K562 (cell line): Measurements from ENCODE around the gene GSTO2. TPM values are rescaled to one million over a fixed set of nuclear protein-coding genes. Genes with fewer than 3 reads are reported as not detected.

Experiments used
- ATAC-seq: fragments of 200-7000 bp; cut with Tn5 transposase; 3 replicates; pipeline ENCODE4 v1.9.1; 2020; ENCODE audit warnings: moderate library complexity
- BruUV-seq: library from RNA; stranded (reverse); fragments of 400-500 nt; replicated peaks from 2 replicates; lab custom pipeline; 2021; lab: Mats Ljungman, UMichigan
- CTCF ChIA-PET: fragments of 300-600 bp; formaldehyde crosslinking; extraction: SDS; loops from one replicate; lab custom pipeline; 2021; ENCODE audit warnings: low intra/inter-chr PET ratio; lab: Yijun Ruan, JAX
- POLR2A ChIA-PET: fragments of 300-600, 350-650 bp; sonication (Branson Sonifier 250); formaldehyde crosslinking; extraction: SDS; loops from one replicate; lab custom pipeline; 2021; ENCODE audit warnings: antibody characterized with exemption, inconsistent platforms; lab: Yijun Ruan, JAX
- DNase-seq, 4 experiments: peaks; one replicate each; pipeline versions ENCODE4 v3.0.0 to v3.0.0-alpha.2; 2011 to 2018; ENCODE audit warnings: low spot score in 3 of 4, mixed read lengths in 3 of 4; ENCODE audit errors: extremely low read depth in 1 of 4
- FAIRE-seq: peaks from 2 replicates; lab custom pipeline; 2011; peaks lifted over from hg19 to GRCh38; lab: Jason Lieb, UNC
- H2AFZ ChIP-seq: 2 replicates; pipeline ENCODE4 v1.6.0; 2011; ENCODE audit warnings: low read depth, low read length, control low read depth, inconsistent platforms
- H3K27ac ChIP-seq: fragments of 200-600 bp; 3 replicates; pipeline ENCODE4 v1.8.0; 2011; ENCODE audit warnings: low read depth, mild to moderate bottlenecking, control low read depth, inconsistent platforms, low read length, moderate library complexity, mixed read lengths; ENCODE audit errors: extremely low read depth
- H3K27me3 ChIP-seq, 2 experiments: fragments of 300-600 bp in 1 of 2; 2 replicates in 1 of 2; 3 replicates in 1 of 2; pipeline versions ENCODE4 v1.6.0 to v1.8.0; 2011; ENCODE audit warnings: inconsistent platforms in 2 of 2, low read length in 2 of 2, mild to moderate bottlenecking in 1 of 2, mixed read lengths in 1 of 2, moderate library complexity in 1 of 2; ENCODE audit not compliant: control insufficient read depth in 2 of 2, insufficient read depth in 2 of 2
- H3K36me3 ChIP-seq: fragments of 300-600 bp; 3 replicates; pipeline ENCODE4 v1.8.0; 2011; ENCODE audit warnings: mild to moderate bottlenecking, low read length, inconsistent platforms; ENCODE audit not compliant: control insufficient read depth, insufficient read depth
- H3K4me1 ChIP-seq, 2 experiments: fragments of 200-600 bp in 1 of 2; replicated peaks in 1 of 2; 2 replicates in 1 of 2; 3 replicates in 1 of 2; pipeline versions ENCODE4 v1.5.1 to v1.8.0; 2011; ENCODE audit warnings: inconsistent platforms in 2 of 2, low read length in 2 of 2, mild to moderate bottlenecking in 1 of 2, mixed read lengths in 1 of 2, moderate library complexity in 1 of 2; ENCODE audit not compliant: control insufficient read depth in 2 of 2, insufficient read depth in 2 of 2
- H3K4me2 ChIP-seq: 2 replicates; pipeline ENCODE4 v1.6.1; 2011; ENCODE audit warnings: low read length, control low read depth, inconsistent platforms, mixed read lengths; ENCODE audit not compliant: insufficient read depth
- H3K4me3 ChIP-seq: fragments of 200-600 bp; sonication (generic), shearing (Covaris generic); 2 replicates; pipeline ENCODE4 v1.5.1; 2016; ENCODE audit warnings: control low read depth, inconsistent platforms
- H3K79me2 ChIP-seq: fragments of 200-600 bp; 3 replicates; pipeline ENCODE4 v1.8.0; 2011; ENCODE audit warnings: low read length, inconsistent platforms; ENCODE audit not compliant: control insufficient read depth, insufficient read depth
- H3K9ac ChIP-seq, 2 experiments: 2 replicates each; pipeline versions ENCODE4 v1.6.0 to v1.6.1; 2011; ENCODE audit warnings: low read depth in 2 of 2, low read length in 2 of 2, control low read depth in 1 of 2, inconsistent platforms in 1 of 2, mild to moderate bottlenecking in 1 of 2, mixed read lengths in 1 of 2; ENCODE audit not compliant: insufficient read depth in 1 of 2
- H3K9me1 ChIP-seq: one replicate; pipeline ENCODE4 v1.6.0; 2011; ENCODE audit warnings: inconsistent platforms, mild to moderate bottlenecking, low read length, moderate library complexity; ENCODE audit not compliant: control insufficient read depth, insufficient read depth
- H3K9me3 ChIP-seq: replicated peaks from 2 replicates; pipeline ENCODE4 v1.5.1; 2011; ENCODE audit warnings: low read depth, low read length, inconsistent platforms; ENCODE audit not compliant: control insufficient read depth, insufficient read depth
- H4K20me1 ChIP-seq: replicated peaks from 2 replicates; pipeline ENCODE4 v1.6.1; 2011; ENCODE audit warnings: low read length, inconsistent platforms, mixed read lengths; ENCODE audit not compliant: control insufficient read depth, insufficient read depth
- E2F3 ChIP-seq: fragments of 250-450 bp; sonication (Bioruptor Pico); IDR thresholded peaks from 2 replicates; pipeline ENCODE4 v1.4.0; 2020; ENCODE audit warnings: mild to moderate bottlenecking
- EP300 ChIP-seq: IDR thresholded peaks from 2 replicates; pipeline ENCODE4 v1.6.1; 2012; ENCODE audit warnings: low read length, improper control_type of control experiment
- ETV6 ChIP-seq, 3 experiments: fragments of 150-350 bp in 1 of 3; sonication (generic) in 1 of 3; formaldehyde crosslinking in 1 of 3; IDR thresholded peaks; 2 replicates each; pipeline versions ENCODE4 v1.6.1 to v1.8.0; 2014 to 2022; ENCODE audit warnings: borderline replicate concordance in 2 of 3, low read depth in 2 of 3, antibody characterized with exemption in 1 of 3, low read length in 1 of 3, mild to moderate bottlenecking in 1 of 3, missing genetic modification reagents in 1 of 3
- KDM4B ChIP-seq, 2 experiments: fragments of 450-650 bp in 1 of 2; sonication (generic) in 1 of 2; IDR thresholded peaks; 2 replicates each; pipeline ENCODE4 v1.6.1; 2016 to 2017; ENCODE audit warnings: borderline replicate concordance in 2 of 2, antibody characterized with exemption in 1 of 2, low read depth in 1 of 2, mild to moderate bottlenecking in 1 of 2
- SMARCA4 ChIP-seq: fragments of 450-650 bp; IDR thresholded peaks from 2 replicates; pipeline ENCODE4 v1.6.1; 2016
- SMARCC2 ChIP-seq: fragments of 450-650 bp; IDR thresholded peaks from 2 replicates; pipeline ENCODE4 v1.6.1; 2017; ENCODE audit warnings: antibody characterized with exemption, moderate library complexity, mild to moderate bottlenecking, low read depth
- SMARCE1 ChIP-seq: fragments of 450-650 bp; IDR thresholded peaks from 2 replicates; pipeline ENCODE4 v1.7.1; 2016; ENCODE audit warnings: mild to moderate bottlenecking
- WGBS: fragments of 100-300 bp; shearing (Covaris generic); methylation state at CpG from one replicate; pipeline ENCODE4 v1.1.6; 2016; ENCODE audit warnings: low coverage, mixed read lengths; ENCODE audit not compliant: insufficient coverage; ENCODE audit errors: missing lambda C conversion rate; 5-methylcytosine and 5-hydroxymethylcytosine counted together
- in situ Hi-C: fragments of 300-500 bp; cut with MboI; formaldehyde crosslinking; loops from 4 replicates; pipeline ENCODE4 v1.15.0; 2018; ENCODE audit warnings: inconsistent platforms, mixed read lengths
- intact Hi-C: fragments of 100-400 bp; cut with micrococcal nuclease; formaldehyde crosslinking; loops from 2 replicates; pipeline ENCODE4 v1.14.2; 2022
- polyA plus RNA-seq, 8 experiments: library from polyadenylated mRNA; depleted of rRNA in 4 of 8; stranded (reverse) in 5 of 8; unstranded in 3 of 8; fragments of >200 nt; fragmentation: Nextera tagmentation in 2 of 8; fragmentation: Illumina TruSeq in 1 of 8; extraction: Ambion mirVana in 2 of 8; extraction: Trizol in 1 of 8; gene quantifications; 2 replicates each; pipeline versions ENCODE4 v1.2.1 to v1.2.3, GENCODE V29; 2011 to 2014; ENCODE audit warnings: inconsistent platforms in 1 of 8, missing spikeins in 1 of 8
- total RNA-seq, 7 experiments: library from RNA; depleted of rRNA in 6 of 7; stranded (reverse); fragments of >200 nt in 6 of 7; fragmentation: Illumina TruSeq in 2 of 7; extraction: Trizol in 2 of 7; gene quantifications; 2 replicates each; pipeline versions ENCODE4 v1.2.1 to v1.2.3, GENCODE V29; 2011 to 2021; ENCODE audit warnings: low replicate concordance in 1 of 7
- TF ChIP-seq, protein P1 (sequence below): fragments of 450-650 bp; IDR thresholded peaks from 2 replicates; pipeline ENCODE4 v1.6.1; 2016; ENCODE audit warnings: low read depth
- TF ChIP-seq, protein P2 (sequence below): fragments of 450-650 bp; IDR thresholded peaks from 2 replicates; pipeline ENCODE4 v1.6.1; 2017; ENCODE audit warnings: mild to moderate bottlenecking, moderate library complexity
- TF ChIP-seq, protein P3 (sequence below), 2 experiments: fragments of 450-650 bp in 1 of 2; sonication (generic) in 1 of 2; formaldehyde crosslinking in 1 of 2; IDR thresholded peaks in 1 of 2; conservative IDR thresholded peaks in 1 of 2; 2 replicates each; pipeline versions ENCODE4 v1.6.1 to v1.8.1; 2016 to 2023; ENCODE audit warnings: mild to moderate bottlenecking in 2 of 2, moderate library complexity in 2 of 2, inconsistent platforms in 1 of 2, missing genetic modification reagents in 1 of 2

The GSTO2 gene
- total and polyA plus RNA-seq, 9 of the 15 experiments (the other 6 are each of a cell fraction or from before 2014, with no cell fraction given), result 0.18 to 1.8 (median 0.90) TPM

DNA sequence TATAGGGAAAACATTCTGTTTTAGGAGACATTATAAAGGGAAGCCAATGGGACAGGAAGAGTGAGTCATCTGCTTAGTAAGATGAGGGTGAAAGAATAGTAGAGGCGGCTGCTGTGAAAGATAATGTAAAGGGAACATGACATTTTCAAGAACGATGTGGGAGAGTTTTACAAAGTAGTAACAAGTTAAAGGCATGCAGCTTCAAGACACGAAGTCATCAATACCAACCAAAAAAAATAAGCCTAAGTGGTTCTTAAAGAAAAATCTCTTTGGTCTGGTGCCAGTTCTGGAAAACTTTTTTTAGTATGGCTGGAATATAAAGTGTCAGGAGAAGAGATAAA is 8.2 kb upstream of the GSTO2 start:
- Histone ChIP-seq H2AFZ (no peak overlapping the region), H3K79me2 (peaks cover 81% of the 10 kb centered on the region), H3K27me3 (no peaks in the 10 kb centered on the region), H3K36me3 (peaks cover 97% of the 10 kb centered on the region), H3K9ac (0 out of 4 replicates have a peak overlapping the region, but pooled peaks of 1 of the 2 experiments have one; percentile 10), H3K9me3 (no peaks in the 10 kb centered on the region), H3K27ac (peak overlapping the region; percentile 77; the same call in 1 of the 3 replicates), H4K20me1 (no peaks in the 10 kb centered on the region), H3K9me1 (no peaks in the 10 kb centered on the region), H3K4me3 (no peak overlapping the region), H3K4me1 (peaks cover 7 to 26% of the 10 kb centered on the region in 2 experiments; a peak in 3 of 5 replicates), H3K4me2 (peak overlapping the region; percentile 66; the same call in 1 of the 2 replicates)
- intact Hi-C loops, result no loop called here
- 0% methylated on average over 3 of the region's 3 CpGs for WGBS
- DNase-seq (peak in 2 of 4 experiments; percentile 48 to 61), FAIRE-seq (peak; percentile 15), ATAC-seq (peak; percentile 79)
- BruUV-seq, result no TSS peak
- in situ Hi-C loops, result no loop called here
- POLR2A ChIA-PET, result no interaction called here
- CTCF ChIA-PET, result no interaction called here
- TF ChIP-seq EP300 (peak; percentile 54; the same call in 1 of the 2 replicates), SMARCA4 (peak; percentile 93), SMARCC2 (peak; percentile 64), SMARCE1 (peak; percentile 89), KDM4B (IDR thresholded peaks at IDR 0.05; ENCODE audit: borderline replicate concordance in 2 of 2, low read depth in 1 of 2) (no peak), ETV6 (IDR thresholded peaks at IDR 0.05; ENCODE audit: borderline replicate concordance in 1 of 2, low read depth in 2 of 2, low read length in 1 of 2) (no peak), ETV6 (CRISPR knock-in tag; IDR thresholded peaks at IDR 0.05; ENCODE audit: borderline replicate concordance) (no peak), E2F3 (CRISPR knock-in tag) (no peak)
- TF ChIP-seq, protein P1, sequence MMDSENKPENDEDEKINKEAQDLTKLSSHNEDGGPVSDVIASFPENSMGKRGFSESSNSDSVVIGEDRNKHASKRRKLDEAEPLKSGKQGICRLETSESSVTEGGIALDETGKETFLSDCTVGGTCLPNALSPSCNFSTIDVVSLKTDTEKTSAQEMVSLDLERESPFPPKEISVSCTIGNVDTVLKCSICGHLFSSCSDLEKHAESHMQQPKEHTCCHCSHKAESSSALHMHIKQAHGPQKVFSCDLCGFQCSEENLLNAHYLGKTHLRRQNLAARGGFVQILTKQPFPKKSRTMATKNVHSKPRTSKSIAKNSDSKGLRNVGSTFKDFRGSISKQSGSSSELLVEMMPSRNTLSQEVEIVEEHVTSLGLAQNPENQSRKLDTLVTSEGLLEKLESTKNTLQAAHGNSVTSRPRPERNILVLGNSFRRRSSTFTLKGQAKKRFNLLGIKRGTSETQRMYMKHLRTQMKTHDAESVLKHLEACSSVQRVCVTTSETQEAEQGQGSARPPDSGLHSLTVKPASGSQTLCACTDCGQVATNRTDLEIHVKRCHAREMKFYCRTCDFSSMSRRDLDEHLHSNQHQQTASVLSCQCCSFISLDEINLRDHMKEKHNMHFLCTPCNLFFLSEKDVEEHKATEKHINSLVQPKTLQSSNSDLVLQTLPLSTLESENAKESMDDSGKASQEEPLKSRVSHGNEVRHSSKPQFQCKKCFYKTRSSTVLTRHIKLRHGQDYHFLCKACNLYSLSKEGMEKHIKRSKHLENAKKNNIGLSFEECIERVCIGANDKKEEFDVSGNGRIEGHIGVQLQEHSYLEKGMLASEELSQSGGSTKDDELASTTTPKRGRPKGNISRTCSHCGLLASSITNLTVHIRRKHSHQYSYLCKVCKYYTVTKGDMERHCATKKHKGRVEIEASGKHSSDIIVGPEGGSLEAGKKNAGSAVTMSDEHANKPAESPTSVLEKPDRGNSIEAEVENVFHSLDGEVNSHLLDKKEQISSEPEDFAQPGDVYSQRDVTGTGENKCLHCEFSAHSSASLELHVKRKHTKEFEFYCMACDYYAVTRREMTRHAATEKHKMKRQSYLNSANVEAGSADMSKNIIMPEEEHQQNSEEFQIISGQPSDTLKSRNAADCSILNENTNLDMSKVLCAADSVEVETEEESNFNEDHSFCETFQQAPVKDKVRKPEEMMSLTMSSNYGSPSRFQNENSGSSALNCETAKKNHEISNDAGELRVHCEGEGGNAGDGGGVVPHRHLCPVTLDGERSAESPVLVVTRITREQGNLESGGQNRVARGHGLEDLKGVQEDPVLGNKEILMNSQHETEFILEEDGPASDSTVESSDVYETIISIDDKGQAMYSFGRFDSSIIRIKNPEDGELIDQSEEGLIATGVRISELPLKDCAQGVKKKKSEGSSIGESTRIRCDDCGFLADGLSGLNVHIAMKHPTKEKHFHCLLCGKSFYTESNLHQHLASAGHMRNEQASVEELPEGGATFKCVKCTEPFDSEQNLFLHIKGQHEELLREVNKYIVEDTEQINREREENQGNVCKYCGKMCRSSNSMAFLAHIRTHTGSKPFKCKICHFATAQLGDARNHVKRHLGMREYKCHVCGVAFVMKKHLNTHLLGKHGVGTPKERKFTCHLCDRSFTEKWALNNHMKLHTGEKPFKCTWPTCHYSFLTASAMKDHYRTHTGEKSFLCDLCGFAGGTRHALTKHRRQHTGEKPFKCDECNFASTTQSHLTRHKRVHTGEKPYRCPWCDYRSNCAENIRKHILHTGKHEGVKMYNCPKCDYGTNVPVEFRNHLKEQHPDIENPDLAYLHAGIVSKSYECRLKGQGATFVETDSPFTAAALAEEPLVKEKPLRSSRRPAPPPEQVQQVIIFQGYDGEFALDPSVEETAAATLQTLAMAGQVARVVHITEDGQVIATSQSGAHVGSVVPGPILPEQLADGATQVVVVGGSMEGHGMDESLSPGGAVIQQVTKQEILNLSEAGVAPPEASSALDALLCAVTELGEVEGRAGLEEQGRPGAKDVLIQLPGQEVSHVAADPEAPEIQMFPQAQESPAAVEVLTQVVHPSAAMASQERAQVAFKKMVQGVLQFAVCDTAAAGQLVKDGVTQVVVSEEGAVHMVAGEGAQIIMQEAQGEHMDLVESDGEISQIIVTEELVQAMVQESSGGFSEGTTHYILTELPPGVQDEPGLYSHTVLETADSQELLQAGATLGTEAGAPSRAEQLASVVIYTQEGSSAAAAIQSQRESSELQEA, result no peak
- TF ChIP-seq, protein P2, sequence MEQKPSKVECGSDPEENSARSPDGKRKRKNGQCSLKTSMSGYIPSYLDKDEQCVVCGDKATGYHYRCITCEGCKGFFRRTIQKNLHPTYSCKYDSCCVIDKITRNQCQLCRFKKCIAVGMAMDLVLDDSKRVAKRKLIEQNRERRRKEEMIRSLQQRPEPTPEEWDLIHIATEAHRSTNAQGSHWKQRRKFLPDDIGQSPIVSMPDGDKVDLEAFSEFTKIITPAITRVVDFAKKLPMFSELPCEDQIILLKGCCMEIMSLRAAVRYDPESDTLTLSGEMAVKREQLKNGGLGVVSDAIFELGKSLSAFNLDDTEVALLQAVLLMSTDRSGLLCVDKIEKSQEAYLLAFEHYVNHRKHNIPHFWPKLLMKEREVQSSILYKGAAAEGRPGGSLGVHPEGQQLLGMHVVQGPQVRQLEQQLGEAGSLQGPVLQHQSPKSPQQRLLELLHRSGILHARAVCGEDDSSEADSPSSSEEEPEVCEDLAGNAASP, result no peak
- TF ChIP-seq, protein P3, sequence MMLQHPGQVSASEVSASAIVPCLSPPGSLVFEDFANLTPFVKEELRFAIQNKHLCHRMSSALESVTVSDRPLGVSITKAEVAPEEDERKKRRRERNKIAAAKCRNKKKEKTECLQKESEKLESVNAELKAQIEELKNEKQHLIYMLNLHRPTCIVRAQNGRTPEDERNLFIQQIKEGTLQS (IDR thresholded peaks at IDR 0.05), result peak; percentile 92
- TF ChIP-seq, protein P3 (CRISPR knock-in tag; conservative IDR thresholded peaks at IDR 0.05), result no peak
